Measurements from ENCODE around the gene CENPP.
A peak's percentile ranks its signal among the peaks of the same experiment; 100 is the strongest.

The CENPP gene

DNA sequence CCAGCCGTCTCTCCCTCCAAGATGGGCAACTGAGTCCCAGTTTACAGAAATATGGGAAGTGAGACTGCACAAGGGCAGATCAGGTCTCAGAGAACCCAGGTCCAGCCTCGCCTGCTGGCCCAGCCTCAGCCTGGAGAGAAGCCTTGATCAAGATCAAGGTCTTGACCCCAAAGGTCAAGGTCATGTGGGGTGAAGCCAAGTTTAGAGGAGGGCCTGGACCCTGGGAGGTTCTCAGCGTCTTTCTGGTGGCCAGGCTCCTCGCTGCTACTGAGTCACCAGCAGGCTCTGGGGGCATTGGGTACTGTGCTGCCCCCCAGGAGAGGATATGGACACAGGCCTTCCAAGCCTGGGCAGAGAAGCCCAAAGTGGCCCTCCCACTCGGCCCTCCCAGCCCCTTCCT, 335.4 kb downstream of the CENPP start:
- Histone ChIP-seq H3K9ac (ENCODE audit: low read length) (no peak overlapping the region), H3K9me3 (ENCODE audit: low read length) (no peaks in the 10 kb centered on the region), H3K36me3 (ENCODE audit: insufficient read depth, low read length) (peaks cover 29% of the 10 kb centered on the region; the same call in 1 of the 2 replicates), H4K20me1 (ENCODE audit: insufficient read depth, low read length) (no peaks in the 10 kb centered on the region), H3F3A (ENCODE audit: insufficient read depth, low read length) (no peaks in the 10 kb centered on the region), H3K79me2 (ENCODE audit: insufficient read depth, low read length) (peaks cover 43% of the 10 kb centered on the region), H3K27me3 (ENCODE audit: insufficient read depth, low read length) (no peaks in the 10 kb centered on the region), H3K27ac (ENCODE audit: low read depth, low read length, poor library complexity, severe bottlenecking) (peak overlapping the region; percentile 13), H3K4me3 (ENCODE audit: low read depth, low read length, poor library complexity, severe bottlenecking) (no peak overlapping the region), H3K4me1 (ENCODE audit: insufficient read depth, low read length, severe bottlenecking) (peaks cover 33% of the 10 kb centered on the region), H2AFZ (ENCODE audit: low read length) (no peak overlapping the region), H3K4me2 (ENCODE audit: low read length) (no peak overlapping the region), H3K9me2 (ENCODE audit: low read depth, low read length) (no peaks in the 10 kb centered on the region)
- TF ChIP-seq, protein P1, sequence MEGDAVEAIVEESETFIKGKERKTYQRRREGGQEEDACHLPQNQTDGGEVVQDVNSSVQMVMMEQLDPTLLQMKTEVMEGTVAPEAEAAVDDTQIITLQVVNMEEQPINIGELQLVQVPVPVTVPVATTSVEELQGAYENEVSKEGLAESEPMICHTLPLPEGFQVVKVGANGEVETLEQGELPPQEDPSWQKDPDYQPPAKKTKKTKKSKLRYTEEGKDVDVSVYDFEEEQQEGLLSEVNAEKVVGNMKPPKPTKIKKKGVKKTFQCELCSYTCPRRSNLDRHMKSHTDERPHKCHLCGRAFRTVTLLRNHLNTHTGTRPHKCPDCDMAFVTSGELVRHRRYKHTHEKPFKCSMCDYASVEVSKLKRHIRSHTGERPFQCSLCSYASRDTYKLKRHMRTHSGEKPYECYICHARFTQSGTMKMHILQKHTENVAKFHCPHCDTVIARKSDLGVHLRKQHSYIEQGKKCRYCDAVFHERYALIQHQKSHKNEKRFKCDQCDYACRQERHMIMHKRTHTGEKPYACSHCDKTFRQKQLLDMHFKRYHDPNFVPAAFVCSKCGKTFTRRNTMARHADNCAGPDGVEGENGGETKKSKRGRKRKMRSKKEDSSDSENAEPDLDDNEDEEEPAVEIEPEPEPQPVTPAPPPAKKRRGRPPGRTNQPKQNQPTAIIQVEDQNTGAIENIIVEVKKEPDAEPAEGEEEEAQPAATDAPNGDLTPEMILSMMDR (IDR thresholded peaks at IDR 0.05; ENCODE audit: low read length), result no peak
- TF ChIP-seq EZH2 (IDR thresholded peaks at IDR 0.05; ENCODE audit: borderline replicate concordance, low read length), result no peak

- H3K79me2 ChIP-seq (ENCODE audit: insufficient read depth, low read length), result peaks cover 45% of the 10 kb centered on the region
Observed at GRCh38 chr9:92661743-92662142, 336.0 kb downstream of the CENPP start.

DNA sequence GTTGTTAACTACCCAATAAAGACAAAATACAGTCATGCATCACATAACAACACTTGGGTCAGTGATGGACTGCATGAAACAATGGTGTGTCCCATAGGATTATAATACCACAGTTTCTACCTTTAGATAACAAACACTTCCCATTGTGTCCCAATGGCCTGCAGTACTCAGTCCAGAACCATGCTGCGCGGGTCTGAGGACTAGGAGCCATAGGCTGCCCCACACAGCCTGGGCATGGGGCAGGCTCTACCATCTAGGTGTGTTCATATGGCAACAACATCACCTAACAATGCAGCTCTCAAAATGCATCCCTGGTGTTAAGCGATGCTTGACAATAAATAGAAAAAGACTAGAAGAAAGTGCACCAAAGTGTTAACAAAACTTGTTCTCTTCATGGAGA, 337.4 kb downstream of the CENPP start:
- Histone ChIP-seq H3K27me3 (ENCODE audit: insufficient read depth, low read length) (no peaks in the 10 kb centered on the region), H3K27ac (ENCODE audit: low read depth, low read length, poor library complexity, severe bottlenecking) (no peak overlapping the region), H3K79me2 (ENCODE audit: insufficient read depth, low read length) (peaks cover 51% of the 10 kb centered on the region), H3K9ac (ENCODE audit: low read length) (no peak overlapping the region), H3K4me2 (ENCODE audit: low read length) (no peak overlapping the region), H3K36me3 (ENCODE audit: insufficient read depth, low read length) (peaks cover 26% of the 10 kb centered on the region; the same call in 1 of the 2 replicates), H3K4me3 (ENCODE audit: low read depth, low read length, poor library complexity, severe bottlenecking) (no peak overlapping the region), H2AFZ (ENCODE audit: low read length) (no peak overlapping the region), H4K20me1 (ENCODE audit: insufficient read depth, low read length) (no peaks in the 10 kb centered on the region), H3K9me3 (ENCODE audit: low read length) (no peaks in the 10 kb centered on the region), H3K9me2 (ENCODE audit: low read depth, low read length) (no peaks in the 10 kb centered on the region), H3F3A (ENCODE audit: insufficient read depth, low read length) (no peaks in the 10 kb centered on the region), H3K4me1 (ENCODE audit: insufficient read depth, low read length, severe bottlenecking) (peaks cover 50% of the 10 kb centered on the region)
- TF ChIP-seq, protein P1 (IDR thresholded peaks at IDR 0.05; ENCODE audit: low read length), result no peak
- no peak for TF ChIP-seq EZH2 (IDR thresholded peaks at IDR 0.05; ENCODE audit: borderline replicate concordance, low read length)

More at GRCh38 chr9:92661743-92662142, 336.0 kb downstream of the CENPP start:
- H3K4me2 ChIP-seq (ENCODE audit: low read length), result no peak overlapping the region
- H3K9me2 ChIP-seq (ENCODE audit: low read depth, low read length), result no peaks in the 10 kb centered on the region
- H3K27ac ChIP-seq (ENCODE audit: low read depth, low read length, poor library complexity, severe bottlenecking), result peak overlapping the region; percentile 13
- H3K27me3 ChIP-seq (ENCODE audit: insufficient read depth, low read length), result no peaks in the 10 kb centered on the region
- no peak overlapping the region for H3K4me3 ChIP-seq (ENCODE audit: low read depth, low read length, poor library complexity, severe bottlenecking)
- no peaks in the 10 kb centered on the region for H3K9me3 ChIP-seq (ENCODE audit: low read length)
- H3K9ac ChIP-seq (ENCODE audit: low read length), result no peak overlapping the region
- TF ChIP-seq EZH2 (IDR thresholded peaks at IDR 0.05; ENCODE audit: borderline replicate concordance, low read length), result no peak
- TF ChIP-seq, protein P1 (IDR thresholded peaks at IDR 0.05; ENCODE audit: low read length), result no peak
- H2AFZ ChIP-seq (ENCODE audit: low read length), result no peak overlapping the region
- peaks cover 40% of the 10 kb centered on the region for H3K4me1 ChIP-seq (ENCODE audit: insufficient read depth, low read length, severe bottlenecking)
- H4K20me1 ChIP-seq (ENCODE audit: insufficient read depth, low read length), result no peaks in the 10 kb centered on the region
- H3K36me3 ChIP-seq (ENCODE audit: insufficient read depth, low read length), result peaks cover 29% of the 10 kb centered on the region; the same call in 1 of the 2 replicates
- H3F3A ChIP-seq (ENCODE audit: insufficient read depth, low read length), result no peaks in the 10 kb centered on the region

All from OCI-LY1 (cell line).